HG02840 (cell line): ENCODE data around the gene C19orf18.
"Not testable (repeated sequence)": the region's sequence is repeated elsewhere in the genome, so short reads cannot be mapped to it uniquely, and the experiment has no call there.

ENCODE experiments used
- ATAC-seq: cut with Tn5 transposase; IDR thresholded peaks from one replicate; pipeline ENCODE4 v1.9.1; 2021; ENCODE audit warnings: mild to moderate bottlenecking, moderate library complexity, moderate number of reproducible peaks; ENCODE audit not compliant: unreplicated experiment, low FRiP score

The C19orf18 gene

GRCh38 chr19:57974434-57974833, at the start of gene C19orf18:
Gene C19orf18 (minus strand): TSS chr19:57974534. CDS start chr19:57974432, 102 bp downstream.
- no peak for ATAC-seq

GRCh38 chr19:58022283-58022660, 47.9 kb upstream of the C19orf18 start:
- ATAC-seq = no peak

- no peak for ATAC-seq
These were observed 47.4 kb upstream of the C19orf18 start for GRCh38 chr19:58021541-58022282.

GRCh38 chr19:58020129-58020528, 45.8 kb upstream of the C19orf18 start:
- ATAC-seq = no peak

GRCh38 chr19:58014141-58014540, 39.8 kb upstream of the C19orf18 start:
- no peak for ATAC-seq

GRCh38 chr19:58010507-58010906, 36.2 kb upstream of the C19orf18 start:
- ATAC-seq = no peak

- ATAC-seq = no peak
These were observed 35.5 kb upstream of the C19orf18 start for GRCh38 chr19:58009666-58010301.

- ATAC-seq = no peak
These were observed 34.9 kb upstream of the C19orf18 start for GRCh38 chr19:58009301-58009665.

- not testable (repeated sequence) for ATAC-seq
These were observed 34.5 kb upstream of the C19orf18 start for GRCh38 chr19:58008877-58009276.

GRCh38 chr19:58007285-58007684, 33.0 kb upstream of the C19orf18 start:
- no peak for ATAC-seq

GRCh38 chr19:58003174-58003828, 29.0 kb upstream of the C19orf18 start:
- ATAC-seq = no peak

GRCh38 chr19:58002384-58003173, 28.2 kb upstream of the C19orf18 start, which contains the start of gene ZNF606:
Gene ZNF606 (minus strand): TSS chr19:58002820. CDS start chr19:58001319, 1,501 bp downstream.
- ATAC-seq = peak; percentile 88

- ATAC-seq = peak; percentile 10
These were observed 27.6 kb upstream of the C19orf18 start for GRCh38 chr19:58001895-58002369.

GRCh38 chr19:58000677-58001076, 26.3 kb upstream of the C19orf18 start:
- ATAC-seq = no peak

- ATAC-seq = no peak
These were observed 18.5 kb upstream of the C19orf18 start for GRCh38 chr19:57992841-57993240.

GRCh38 chr19:57978586-57979289, 4.4 kb upstream of the C19orf18 start:
- no peak for ATAC-seq

GRCh38 chr19:57964761-57965160, 9.6 kb downstream of the C19orf18 start:
- no peak for ATAC-seq

GRCh38 chr19:57961785-57962184, 12.5 kb downstream of the C19orf18 start:
- ATAC-seq = no peak

- ATAC-seq = no peak
These were observed 19.3 kb downstream of the C19orf18 start for GRCh38 chr19:57954996-57955395.

GRCh38 chr19:57949702-57950101, 24.6 kb downstream of the C19orf18 start:
- ATAC-seq = no peak
